GM18507 (cell line): Measurements from ENCODE around the gene SCPEP1.
A peak's percentile ranks its signal among the peaks of the same experiment; 100 is the strongest.

Source experiments
- DNase-seq: peaks from one replicate; pipeline ENCODE4 v3.0.0; 2011; ENCODE audit warnings: low read depth; ENCODE audit not compliant: insufficient read length; ENCODE audit errors: extremely low spot score
- FAIRE-seq: peaks from 2 replicates; lab custom pipeline; 2011; peaks lifted over from hg19 to GRCh38; lab: Jason Lieb, UNC

SCPEP1 gene

DNA sequence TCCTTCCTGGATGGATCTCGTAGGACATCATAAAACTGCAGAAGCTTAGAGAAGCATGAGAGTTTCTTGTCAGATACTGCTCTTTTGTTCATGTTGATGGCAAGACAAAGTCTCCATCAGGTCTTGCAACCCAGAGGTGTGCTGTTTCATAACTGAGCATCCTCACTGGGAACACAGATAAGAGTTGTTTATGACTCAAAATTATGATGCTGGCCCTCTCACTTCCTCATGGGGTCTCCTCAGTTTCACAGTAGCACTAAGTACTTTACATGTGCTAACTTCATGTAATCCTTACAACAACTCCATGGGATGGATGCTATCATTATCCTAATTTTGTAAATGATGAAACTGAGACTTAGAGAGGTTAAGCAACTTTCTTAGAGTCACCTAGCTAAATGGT lies 14.4 kb downstream of the SCPEP1 start:
- FAIRE-seq (no peak), DNase-seq (no peak)

DNA sequence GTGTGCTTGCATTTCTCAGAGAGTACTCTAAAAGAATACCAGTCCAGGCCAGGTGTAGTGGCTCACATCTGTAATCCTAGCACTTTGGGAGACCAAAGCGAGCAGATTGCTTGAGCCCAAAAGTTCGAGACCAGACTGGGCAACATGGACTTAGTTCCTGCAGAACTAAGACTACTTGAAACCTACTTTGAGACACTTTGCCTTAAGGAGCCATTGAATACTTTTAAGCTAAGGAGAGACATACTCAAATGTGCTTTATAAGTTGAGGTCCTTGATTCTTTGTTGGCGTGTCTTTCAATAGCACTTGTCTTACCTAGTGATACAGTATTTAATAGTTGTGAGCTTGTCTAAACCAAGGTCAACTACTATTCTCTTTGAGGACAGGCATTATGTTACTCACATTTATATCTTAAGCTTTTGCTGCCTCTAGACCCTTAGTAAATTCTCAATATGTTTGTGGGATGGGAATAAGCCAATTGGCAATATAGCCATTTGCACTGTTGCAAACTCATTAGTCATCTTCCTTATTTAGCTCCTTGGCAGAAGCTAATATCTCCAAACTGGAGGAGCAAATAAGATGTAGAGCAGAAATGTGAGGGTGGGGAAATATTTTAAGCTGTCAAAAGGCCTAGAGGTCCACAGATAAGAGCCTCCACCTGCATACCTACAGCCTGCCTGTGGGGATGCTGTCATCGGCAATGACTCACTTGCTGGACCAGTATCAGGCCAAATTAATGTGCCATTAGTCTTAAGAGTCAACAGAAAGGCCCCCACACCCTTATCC lies 16.3 kb downstream of the SCPEP1 start:
- DNase-seq (no peak), FAIRE-seq (no peak)

DNA sequence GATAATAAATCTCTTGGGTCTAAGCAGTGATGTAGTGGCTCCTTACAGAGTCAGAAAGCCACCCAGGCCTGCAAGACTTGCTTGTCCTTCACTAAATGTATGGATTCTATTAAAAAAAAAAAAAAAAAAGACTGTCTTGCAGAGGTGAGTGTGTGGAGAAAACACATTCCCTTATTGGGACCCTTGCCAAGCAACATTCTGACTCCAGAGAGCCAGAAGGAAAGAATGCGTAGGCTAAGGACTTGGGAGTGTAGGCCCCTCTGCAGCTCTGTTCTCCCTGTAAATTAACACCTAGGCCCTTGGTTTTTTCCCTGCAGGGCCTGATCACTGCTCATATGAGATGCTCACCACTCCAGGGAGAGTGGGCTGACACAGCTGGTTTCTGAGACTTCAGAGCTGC lies 17.8 kb downstream of the SCPEP1 start:
- FAIRE-seq (no peak), DNase-seq (no peak)

DNA sequence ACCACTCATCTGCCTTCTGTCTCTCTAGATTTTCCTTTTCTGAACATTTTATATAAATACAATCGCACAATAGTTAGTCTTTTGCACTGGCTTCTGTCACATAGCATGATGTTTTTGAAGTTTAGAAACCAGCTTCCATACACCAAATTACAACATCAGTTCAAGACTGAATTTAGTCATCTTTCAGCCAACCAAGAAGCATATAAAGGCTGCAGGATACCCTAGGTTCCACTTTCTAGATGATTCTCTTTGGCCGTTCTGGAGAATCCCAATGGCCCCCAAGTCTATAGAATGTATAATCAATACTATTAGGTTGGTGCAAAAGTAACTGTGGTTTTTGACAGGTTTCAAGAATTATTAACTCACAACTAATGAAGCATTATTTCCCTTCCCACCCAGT lies 19.4 kb downstream of the SCPEP1 start:
- no peak for DNase-seq
- FAIRE-seq = no peak

DNA sequence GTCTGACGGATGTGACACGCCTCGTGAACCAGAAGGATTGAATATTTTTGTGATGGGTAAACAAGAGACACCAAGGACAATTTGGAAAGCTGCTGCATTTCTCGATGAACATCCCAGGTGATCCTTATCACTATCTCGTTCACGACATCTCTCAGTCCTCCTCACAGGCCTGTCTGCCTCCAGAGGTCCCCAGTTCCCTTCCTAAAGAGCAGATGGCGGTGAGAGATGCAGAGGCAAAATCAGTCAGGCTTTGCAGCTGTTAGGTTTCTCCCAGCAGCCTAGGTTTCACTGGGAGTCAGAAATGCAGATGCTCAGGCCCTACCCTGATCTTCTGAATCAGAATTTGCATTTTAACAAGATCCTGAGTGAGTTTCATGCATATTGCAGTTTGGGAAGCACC lies 23.6 kb downstream of the SCPEP1 start:
- DNase-seq = no peak
- FAIRE-seq = no peak

DNA sequence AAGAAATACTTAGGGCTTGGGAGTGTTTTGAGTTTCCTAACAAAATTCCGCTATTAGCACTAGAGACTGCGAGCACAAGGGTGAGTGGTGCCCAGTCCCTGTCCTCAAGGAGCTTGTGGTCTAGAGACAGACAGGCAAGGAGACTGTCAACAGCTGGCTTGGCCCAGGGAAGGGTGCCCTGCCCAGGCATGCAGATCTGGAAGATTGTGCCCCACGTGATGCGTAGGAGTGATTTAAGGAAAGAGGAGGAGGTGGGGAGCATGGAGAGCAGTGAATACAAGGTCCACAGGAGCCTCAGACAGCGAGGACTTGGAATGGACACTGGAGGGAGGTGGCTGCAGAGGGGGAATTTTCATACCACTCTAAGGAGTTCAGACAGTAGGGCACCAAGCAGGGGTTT lies 25.0 kb downstream of the SCPEP1 start:
- DNase-seq (no peak), FAIRE-seq (no peak)

DNA sequence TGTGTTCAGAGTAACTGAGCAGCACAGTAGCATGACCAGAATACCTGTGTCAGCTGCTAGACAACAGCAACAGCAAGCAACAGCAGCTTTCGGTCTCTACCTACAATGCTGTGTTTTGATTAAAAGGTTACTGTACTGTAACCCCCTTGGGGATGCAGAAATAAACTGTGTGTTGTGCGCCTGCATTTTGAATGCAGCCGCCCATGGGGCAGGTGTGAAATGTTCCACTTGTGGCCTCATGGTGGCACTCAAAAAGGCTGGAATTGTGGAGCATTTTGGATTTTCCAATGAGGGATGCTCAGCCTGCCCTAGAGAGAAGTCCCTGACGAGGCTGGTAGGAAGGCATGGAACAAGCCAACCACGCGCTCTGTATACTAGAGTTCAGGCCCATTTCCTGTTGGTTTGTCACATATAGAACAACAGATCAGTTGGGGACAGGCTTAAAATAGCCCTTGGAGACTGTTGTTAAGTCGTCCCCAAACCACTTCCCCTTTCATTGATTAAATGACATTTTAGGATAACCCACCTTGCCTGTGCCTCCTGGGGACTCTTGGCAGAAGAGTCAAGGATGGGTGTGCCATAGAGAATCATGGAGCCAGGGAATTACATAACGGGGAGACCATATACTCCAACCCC lies 27.1 kb downstream of the SCPEP1 start:
- FAIRE-seq (peak; percentile 89), DNase-seq (peak; percentile 35)

DNA sequence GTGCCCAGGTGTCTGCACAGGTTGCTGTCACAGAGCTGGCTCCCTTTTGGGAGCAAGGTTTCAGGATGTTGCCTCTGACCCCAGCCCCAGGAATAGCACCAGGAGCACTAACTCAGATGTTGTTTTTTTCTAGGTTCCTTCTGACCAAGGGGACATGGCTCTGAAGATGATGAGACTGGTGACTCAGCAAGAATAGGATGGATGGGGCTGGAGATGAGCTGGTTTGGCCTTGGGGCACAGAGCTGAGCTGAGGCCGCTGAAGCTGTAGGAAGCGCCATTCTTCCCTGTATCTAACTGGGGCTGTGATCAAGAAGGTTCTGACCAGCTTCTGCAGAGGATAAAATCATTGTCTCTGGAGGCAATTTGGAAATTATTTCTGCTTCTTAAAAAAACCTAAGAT lies 28.1 kb downstream of the SCPEP1 start:
- no peak for DNase-seq
- no peak for FAIRE-seq

DNA sequence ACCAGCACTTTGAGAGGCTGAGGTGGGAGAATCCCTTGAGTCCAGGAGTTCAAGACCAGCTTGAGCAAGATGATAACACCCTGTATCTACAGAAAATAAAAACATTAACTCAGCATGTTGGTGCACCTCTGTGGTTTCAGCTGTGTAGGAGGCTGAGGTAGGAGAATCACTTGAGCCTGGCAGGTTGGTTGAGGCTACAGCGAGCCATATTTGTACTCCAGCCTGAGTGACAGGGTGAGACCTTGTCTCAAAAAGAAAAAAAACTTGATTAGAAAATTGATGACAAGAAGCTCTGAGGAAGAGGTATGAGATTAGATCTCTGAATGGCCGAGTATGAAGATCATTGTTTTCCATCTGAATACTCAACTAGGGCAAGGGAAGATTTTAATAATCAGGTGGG lies 31.0 kb downstream of the SCPEP1 start:
- FAIRE-seq (no peak), DNase-seq (no peak)

DNA sequence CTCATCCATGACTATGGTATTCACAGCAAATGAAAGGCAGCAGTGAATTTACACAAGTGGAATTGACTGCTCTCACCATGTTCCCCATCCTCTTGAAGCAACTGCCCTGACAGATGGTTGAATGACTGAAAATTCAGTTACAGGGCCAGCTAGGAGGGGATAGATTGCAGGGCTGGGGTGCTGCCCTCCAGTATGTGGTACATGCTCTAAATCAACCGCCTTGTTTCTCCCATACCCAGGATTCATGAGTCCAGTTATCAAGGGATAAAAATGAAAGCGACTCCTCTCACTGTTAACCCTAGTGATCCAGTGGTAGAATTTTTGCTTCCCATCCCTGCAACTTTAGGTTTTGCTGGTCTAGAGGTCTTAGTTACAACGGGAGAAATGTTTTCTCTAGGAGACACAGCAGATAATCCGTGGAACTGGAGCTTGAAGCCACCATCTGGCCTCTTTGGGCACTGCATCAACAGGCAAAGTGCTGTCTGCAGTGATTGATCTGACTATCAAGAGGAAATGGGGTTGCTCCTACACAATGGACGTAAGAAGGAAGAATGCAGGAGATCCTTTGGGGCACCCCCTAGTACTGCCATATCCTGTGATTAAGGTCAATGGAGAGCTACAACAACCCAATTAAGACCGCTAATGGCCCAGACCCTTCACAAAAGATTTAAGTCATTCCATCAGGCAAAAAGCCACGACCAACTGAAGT lies 32.0 kb downstream of the SCPEP1 start:
- peak; percentile 94 for FAIRE-seq
- DNase-seq = peak; percentile 29

DNA sequence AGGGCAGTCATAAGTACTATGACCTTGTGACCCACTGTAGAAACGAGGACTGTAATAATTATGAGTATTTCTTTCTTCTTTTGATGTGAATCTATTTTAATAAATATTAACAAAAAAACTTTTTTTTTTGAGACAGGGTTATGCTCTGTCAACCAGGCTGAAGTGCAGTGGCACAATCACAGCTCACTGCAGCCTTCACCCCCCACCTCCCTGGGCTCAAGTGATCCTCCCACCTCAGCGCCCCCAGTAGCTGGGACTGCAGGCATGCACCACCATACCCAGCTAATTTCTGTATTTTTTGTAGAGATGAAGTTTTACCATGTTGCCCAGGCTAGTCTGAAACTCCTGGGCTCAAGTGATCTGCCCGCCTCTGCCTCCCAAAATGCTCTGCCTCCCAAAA lies 32.6 kb downstream of the SCPEP1 start:
- no peak for FAIRE-seq

DNA sequence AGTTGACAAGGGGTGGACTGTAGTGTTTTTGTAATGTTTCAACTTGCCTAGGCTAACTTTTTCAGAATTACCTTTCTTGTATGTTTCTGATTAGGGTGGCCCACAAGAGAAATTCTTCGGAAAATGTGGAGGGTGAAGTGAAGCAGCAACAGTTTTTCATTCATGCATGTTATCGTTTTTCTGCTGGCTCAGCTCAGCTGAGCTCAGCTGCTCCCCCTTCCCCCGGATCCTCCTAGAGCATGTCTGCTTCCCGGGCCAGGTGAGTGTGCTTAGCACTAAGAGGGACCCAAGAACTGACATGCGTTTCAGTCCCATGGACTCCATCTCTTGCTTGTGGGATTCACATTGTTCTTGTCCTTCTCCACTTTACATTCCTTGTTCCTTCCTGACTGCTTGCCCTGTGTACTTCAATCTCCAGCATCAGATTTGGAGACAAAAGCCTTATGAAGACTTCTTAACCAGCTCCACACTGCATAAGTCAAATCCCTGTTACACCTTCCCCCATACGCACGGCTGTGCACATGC lies 33.6 kb downstream of the SCPEP1 start:
- DNase-seq (no peak), FAIRE-seq (no peak)

More for the DNA sequence above, 32.6 kb downstream of the SCPEP1 start:
- DNase-seq = no peak

DNA sequence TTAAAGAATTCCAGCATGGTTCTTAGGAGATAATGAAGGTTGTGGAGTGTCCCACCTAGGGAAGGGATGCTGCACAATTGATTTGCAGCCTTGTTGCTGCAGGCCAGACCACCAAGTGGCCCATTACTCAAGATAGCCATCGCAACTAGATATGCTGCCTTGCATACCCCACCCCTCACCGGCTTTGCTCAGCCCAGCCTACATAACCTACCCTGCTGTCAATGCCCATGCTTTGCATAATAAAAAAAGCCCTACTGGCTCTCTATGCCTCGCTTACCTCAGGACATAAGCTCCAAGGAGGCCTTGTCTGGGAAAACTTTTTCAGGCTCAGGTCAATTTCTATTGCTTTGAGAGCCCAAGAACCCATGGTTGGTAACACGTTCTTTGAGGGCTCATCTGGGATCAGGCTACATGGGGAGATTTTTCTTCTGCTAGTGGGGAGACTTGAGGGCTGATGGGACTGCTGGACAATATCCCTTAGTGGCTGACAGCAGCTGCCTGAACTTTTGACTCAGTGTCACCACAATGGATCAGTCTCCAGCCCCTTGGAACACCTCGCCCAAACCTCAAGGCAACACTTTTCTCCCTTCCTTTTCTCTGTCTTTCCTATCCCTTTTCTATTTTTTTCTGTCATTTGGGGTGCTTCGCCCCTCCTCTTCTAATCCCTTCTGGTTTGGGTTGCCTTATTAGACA lies 38.3 kb downstream of the SCPEP1 start:
- no peak for FAIRE-seq
- no peak for DNase-seq

DNA sequence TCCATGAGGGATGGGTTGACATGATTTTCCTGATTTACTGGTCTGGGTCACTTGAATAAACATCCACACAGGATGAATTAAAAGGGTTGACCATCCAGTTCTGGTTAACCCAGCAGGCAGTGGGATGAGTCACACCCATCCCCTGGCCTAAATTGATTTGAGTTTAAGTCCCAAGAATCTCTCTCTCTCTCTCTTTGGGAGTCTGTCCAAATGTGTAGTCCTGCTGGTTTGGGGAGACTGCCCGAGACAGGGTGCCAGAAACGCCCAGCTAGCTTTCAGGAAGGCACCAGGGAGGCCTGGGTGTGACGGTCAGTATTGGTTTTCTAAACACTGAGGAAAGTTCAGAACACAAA lies 38.8 kb downstream of the SCPEP1 start:
- FAIRE-seq = peak; percentile 9
- no peak for DNase-seq

DNA sequence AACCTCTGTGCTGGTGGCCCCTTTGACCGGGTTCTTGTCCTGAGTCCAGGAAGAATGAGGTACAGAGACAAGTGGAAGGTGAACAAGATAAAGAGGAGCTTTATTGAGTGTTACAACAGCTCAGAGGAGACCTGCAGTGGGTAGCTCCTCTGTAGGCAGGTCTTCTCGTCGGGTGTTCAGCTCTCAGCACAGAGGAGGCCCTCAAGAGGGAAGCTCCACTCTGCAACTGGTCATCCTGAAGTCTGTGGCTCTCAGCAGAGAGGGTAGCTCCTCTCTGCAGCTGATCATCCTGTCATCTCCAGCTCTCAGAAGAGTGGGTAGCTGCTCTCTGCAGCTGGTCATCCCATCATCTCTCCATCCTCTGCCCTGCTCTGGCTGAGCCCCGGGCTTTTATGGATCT lies 39.7 kb downstream of the SCPEP1 start:
- DNase-seq (no peak), FAIRE-seq (no peak)

DNA sequence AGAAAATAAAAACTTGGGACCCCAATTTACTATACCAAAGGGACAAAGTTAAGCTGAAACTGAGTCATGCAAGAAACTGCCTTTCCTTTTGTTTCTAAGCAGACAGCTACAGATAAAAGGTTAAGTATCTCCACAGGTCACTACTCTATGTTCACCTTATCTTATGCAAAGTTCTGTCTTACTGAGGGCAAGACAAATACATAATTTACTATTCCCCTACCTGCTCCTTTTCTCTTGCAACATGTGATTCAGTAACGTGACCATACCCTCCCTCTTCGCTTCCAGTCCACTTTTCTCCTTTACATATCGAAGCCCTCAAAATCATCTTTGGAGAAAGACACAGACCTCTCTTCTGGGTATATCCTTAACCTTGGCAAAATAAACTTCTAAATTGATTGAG lies 42.3 kb downstream of the SCPEP1 start:
- FAIRE-seq = no peak
- DNase-seq = no peak

DNA sequence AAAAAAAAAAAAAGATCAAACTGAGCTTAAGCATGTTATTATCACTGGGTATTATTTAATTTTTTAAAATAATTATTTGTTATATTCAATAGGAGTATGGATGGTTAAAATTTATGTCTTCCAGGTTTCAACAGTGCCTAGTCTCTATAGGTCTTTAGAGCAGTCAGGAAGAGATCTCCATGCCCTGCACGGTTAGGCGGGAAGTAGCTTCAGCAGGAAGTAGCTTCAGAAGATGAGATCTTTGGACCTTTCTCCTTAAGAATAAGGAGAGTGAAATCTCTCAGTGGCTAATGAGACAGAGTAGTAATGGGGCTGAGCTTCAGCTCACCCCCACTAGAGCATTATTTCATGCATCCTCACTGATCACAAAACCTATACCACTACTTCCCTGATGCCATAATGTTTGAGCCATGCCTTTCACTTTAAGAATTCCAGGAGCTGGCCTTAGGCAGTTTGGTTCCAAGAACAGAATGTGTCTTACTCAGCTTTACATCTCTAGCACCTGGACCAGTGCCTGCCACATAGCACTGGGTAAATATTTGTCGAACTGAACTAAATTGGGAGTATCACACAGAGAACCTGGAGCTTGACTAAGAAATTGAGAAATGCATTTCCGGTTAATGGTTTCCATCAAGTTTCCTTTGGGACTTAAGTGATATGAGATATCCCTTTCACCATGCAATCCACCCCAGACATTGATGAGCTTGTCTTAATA lies 43.5 kb downstream of the SCPEP1 start:
- no peak for FAIRE-seq
- no peak for DNase-seq

DNA sequence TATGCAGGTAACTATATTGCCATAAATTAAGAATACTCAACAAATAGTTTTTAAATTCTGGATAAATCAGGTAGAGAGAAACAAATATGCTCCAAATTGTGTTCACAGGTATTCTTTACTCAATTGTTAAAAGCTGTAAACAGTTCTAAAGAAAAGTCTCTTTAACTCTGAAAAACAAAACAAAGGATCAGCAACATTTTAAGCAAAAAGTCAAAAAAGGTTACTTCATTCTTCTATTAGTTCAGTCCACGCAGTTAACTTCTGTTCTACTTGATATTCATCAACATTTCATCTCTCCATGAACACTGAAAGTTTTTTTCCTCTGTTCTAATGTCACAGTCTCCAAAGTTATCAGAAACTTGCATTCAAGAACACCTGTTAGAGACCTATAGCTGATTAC lies 47.9 kb downstream of the SCPEP1 start:
- DNase-seq (no peak), FAIRE-seq (no peak)

DNA sequence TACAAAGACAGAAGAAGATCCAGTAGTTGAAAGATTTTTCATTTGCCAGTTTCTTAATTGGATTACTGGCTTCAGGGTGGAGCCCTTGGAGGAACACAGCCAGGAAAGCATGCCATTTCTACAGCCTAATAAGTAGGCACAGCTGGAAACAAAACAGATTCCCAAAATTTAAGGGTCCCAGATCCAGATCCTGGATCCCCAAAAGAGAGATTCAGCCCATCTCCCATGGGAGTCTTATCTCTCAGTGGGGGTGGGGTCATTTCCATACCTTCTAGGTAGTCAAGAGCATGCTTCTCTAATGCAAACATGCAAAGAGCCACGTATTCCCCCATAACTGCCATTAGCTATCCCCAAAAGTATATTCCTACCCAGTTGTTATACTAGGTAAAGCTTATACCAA lies 49.9 kb downstream of the SCPEP1 start:
- FAIRE-seq (no peak), DNase-seq (no peak)
